Lower leg skin (tissue), 4 donors: ENCODE results near the gene PSMA7. TPM values are rescaled to one million over a fixed set of nuclear protein-coding genes. Genes with fewer than 3 reads are reported as not detected.

Experiments used
- DNase-seq, 2 donors: peaks; one replicate each; pipeline ENCODE4 v3.0.0-alpha.2; 2019; ENCODE audit warnings: low spot score in 2 of 2
- H3K4me3 ChIP-seq: fragments of 200-600 bp; sonication (generic); 2 replicates; pipeline ENCODE4 v1.5.1; 2017; ENCODE audit warnings: mild to moderate bottlenecking, low read depth; ENCODE audit not compliant: poor library complexity, severe bottlenecking
- CTCF ChIP-seq, 3 donors: fragments of 450-650 bp; IDR thresholded peaks; one replicate each; pipeline ENCODE4 v1.5.1; 2016; ENCODE audit warnings: antibody characterized with exemption in 3 of 3, mild to moderate bottlenecking in 3 of 3, moderate library complexity in 2 of 3
- POLR2A ChIP-seq, 2 donors: fragments of 450-650 bp; IDR thresholded peaks; one replicate each; pipeline ENCODE4 v1.6.1; 2016 to 2017; ENCODE audit warnings: antibody characterized with exemption in 2 of 2, mild to moderate bottlenecking in 1 of 2, moderate library complexity in 1 of 2
- WGBS, 2 donors: methylation state at CpG; one replicate each; pipeline ENCODE4 v1.1.5; 2018; 5-methylcytosine and 5-hydroxymethylcytosine counted together
- intact Hi-C: fragments of 100-400 bp; cut with DNase I; formaldehyde crosslinking; loops from one replicate; pipeline ENCODE4 v1.15.0; 2023; ENCODE audit warnings: low total_unique reads
- total RNA-seq, 4 donors: library from RNA; depleted of rRNA; stranded (reverse); fragments of >200 nt; gene quantifications; one replicate each; pipeline ENCODE4 v1.1.0, GENCODE V29; 2016

PSMA7 gene
- total RNA-seq, 4 donors from 2014 or later = 200 to 240 (median 225) TPM

GRCh38 chr20:62087227-62087626 lies 56.0 kb downstream of the PSMA7 start:
- intact Hi-C loops = no loop called here
- TF ChIP-seq POLR2A (IDR thresholded peaks at IDR 0.05) = no peak
- no peak for TF ChIP-seq CTCF (IDR thresholded peaks at IDR 0.05)
- WGBS, 2 donors = 35 to 38% methylated on average over 11 of the region's 11 CpGs
- DNase-seq = no peak
- H3K4me3 ChIP-seq = no peak overlapping the region

Other genes starting within 250 kb of the PSMA7 start
- 10 to 100 TPM; 21.1 to 40.6 (median 22.1) TPM for gene TAF4, start 77.5 kb downstream of the PSMA7 start, total RNA-seq
- 10 to 100 TPM; 44.9 to 60.3 (median 49.9) TPM for gene LSM14B, start 20.9 kb downstream of the PSMA7 start, total RNA-seq
- gene SS18L1, start 375 bp upstream of the PSMA7 start, total RNA-seq = 10 to 100 TPM; 23.3 to 51.7 (median 25.8) TPM
- gene MTG2, start 39.6 kb upstream of the PSMA7 start, total RNA-seq = 10 to 100 TPM; 21.4 to 42.0 (median 29.1) TPM
- not detected for gene HRH3, start 76.9 kb upstream of the PSMA7 start, total RNA-seq
- gene OSBPL2, start 95.1 kb upstream of the PSMA7 start, total RNA-seq = 100 to 1,000 TPM in 1 of 4 donors, 10 to 100 TPM in 3; 69.7 to 135 (median 86.0) TPM
- gene ADRM1, start 159.6 kb upstream of the PSMA7 start, total RNA-seq = 100 to 1,000 TPM; 143 to 198 (median 167) TPM
- gene LAMA5, start 223.9 kb upstream of the PSMA7 start, total RNA-seq = 100 to 1,000 TPM; 164 to 427 (median 196) TPM
- 1,000 to 10,000 TPM; 1,664 to 5,734 (median 2,155) TPM for gene RPS21, start 243.7 kb upstream of the PSMA7 start, total RNA-seq